Effector CD4-positive, alpha-beta T cell (primary cell): ENCODE measurements around the gene DOK6.

ENCODE experiments used
- DNase-seq: peaks from one replicate; pipeline ENCODE4 v3.0.0-alpha.2; 2020

Gene DOK6

DNA sequence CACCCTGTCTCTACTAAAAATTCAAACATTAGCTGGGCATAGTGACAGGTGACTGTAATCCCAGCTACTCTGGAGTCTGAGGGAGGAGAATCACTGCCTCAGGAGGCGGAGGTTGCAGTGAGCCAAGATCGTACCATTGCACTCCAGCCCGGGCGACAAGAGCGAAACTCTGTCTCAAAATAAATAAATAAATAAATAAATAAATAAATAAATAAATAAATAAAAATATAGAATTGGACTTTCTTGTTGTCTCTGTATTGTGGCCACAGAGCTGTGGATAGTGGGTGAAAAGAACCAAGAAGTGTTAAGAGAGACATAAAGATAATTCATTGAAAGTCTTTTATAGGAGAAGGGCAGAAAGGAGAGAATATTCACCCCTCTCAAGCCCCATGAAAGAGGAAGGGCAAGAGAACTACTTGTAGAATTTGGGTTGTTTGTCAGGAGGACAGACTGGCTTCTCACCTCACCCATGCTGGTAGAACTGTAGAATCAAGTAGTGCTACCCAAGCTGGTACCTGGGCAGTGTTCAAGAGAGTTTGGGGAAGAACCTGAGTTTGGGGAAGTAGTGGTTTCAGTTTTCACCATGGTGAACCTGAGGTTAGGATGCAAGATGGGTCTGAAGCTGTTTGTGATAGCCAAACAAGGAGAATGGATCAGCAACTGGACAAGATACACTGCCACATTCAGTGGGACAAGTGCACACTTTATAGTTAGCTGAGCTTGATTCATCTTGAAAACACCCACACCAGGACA lies 290.5 kb downstream of the DOK6 start:
- DNase-seq: no peak

DNA sequence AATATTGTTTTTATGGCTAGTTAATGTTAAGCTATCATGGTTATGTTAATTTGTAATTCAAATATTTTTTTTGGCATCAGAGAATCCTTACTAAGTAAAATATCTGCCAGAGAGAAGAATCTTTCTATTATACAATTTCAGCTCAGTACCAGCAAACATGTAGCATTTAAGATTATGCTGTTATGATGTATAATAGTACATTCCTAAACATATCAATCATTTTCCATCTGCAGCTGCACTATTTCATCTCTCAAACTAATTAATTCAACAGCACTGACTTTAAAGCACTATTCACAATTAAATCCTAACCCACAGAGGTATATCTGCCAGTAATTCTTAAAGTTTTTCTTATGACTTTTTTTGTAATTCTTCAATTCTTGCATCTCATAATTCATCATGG lies 296.4 kb downstream of the DOK6 start:
- DNase-seq: no peak

DNA sequence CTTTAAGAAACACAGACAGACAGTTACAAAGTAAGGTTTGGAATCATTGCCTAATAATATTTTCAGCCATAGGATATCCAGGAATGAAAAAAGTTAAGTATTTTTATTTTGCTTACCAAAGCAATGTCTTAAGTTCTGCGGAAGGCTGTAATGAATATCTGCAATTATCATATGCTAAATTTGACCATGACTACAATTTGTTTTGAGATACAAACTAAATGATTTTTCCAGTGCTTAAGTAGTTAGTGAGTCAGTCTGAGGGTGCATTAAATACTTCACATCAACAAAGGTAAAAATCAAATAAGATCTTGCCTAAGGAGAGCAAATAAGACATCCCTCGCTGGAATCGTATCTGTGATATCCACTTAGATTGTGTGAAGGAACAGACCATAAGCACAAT lies 297.0 kb downstream of the DOK6 start:
- DNase-seq: no peak

DNA sequence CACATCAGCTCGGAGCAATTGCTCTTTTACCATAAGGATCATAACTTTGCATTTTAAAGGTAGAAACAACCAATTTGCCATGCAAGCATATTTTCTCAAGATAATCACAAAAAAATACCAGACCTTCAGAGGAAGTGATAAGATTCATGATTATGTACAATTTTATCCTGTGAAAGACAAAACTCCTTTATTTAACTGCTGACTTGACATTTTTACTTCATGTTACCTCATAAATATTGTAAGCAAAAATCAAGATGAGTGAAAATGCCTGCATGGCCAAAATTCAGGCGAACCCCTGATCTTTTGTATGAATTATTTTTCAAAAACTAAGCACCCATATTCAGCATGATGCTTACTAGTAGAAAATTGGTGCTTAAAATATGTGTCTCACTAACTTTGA lies 300.6 kb downstream of the DOK6 start:
- DNase-seq: no peak

DNA sequence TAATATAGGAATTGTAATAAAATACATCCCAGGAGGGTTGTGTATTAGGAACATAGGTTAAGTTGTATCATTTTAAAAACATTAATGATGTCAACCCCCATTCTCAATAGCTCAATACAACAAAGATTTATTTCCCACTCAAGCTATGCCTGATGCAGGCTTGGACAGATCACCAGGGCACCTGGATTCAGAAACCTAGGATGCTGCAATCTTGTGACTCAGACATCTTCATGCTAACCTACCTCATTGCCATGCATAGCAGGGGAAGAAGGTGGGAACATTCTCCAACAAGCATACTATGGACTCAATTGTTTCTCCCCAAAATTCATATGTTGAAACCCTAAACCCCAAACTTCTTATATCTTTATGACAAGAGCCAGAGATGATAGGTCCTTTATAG lies 302.8 kb downstream of the DOK6 start:
- DNase-seq: no peak

DNA sequence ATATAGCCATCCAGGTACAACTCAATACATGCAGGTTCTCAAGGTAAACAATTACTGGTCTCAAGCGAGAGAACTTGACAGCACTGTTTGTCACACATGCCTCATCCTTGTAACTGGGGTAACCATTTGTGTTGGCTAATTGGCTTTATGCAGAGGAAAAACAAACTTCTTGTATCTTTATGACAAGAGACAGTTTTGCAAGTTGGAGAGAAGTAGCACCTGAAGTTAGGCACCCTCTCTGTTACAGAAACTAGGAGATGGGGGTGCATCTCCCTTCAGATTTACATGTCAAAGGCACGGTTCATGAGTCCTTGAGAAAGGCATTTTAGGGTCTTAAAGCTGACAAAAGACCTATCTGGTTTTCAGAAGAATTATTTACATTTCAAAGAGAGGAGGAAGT lies 305.3 kb downstream of the DOK6 start:
- no peak for DNase-seq

DNA sequence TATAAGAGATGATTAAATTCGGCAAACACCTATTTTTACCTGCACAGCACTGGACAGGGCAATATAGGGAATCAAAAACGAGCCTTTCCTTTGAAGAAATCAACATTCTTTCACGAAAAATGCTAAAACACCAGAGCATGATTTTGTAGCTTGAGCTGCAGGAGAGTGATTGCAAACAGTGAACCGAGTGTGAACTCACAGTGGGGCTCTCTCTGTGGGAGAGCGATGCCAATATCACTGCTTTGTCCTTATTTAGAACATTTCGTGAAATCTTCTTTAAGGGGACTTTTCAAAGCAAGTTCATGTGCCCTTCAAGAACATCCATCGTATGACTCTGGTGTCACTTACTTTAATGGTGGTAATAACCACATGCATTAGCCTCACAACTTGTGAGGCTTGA lies 308.2 kb downstream of the DOK6 start:
- DNase-seq: no peak

DNA sequence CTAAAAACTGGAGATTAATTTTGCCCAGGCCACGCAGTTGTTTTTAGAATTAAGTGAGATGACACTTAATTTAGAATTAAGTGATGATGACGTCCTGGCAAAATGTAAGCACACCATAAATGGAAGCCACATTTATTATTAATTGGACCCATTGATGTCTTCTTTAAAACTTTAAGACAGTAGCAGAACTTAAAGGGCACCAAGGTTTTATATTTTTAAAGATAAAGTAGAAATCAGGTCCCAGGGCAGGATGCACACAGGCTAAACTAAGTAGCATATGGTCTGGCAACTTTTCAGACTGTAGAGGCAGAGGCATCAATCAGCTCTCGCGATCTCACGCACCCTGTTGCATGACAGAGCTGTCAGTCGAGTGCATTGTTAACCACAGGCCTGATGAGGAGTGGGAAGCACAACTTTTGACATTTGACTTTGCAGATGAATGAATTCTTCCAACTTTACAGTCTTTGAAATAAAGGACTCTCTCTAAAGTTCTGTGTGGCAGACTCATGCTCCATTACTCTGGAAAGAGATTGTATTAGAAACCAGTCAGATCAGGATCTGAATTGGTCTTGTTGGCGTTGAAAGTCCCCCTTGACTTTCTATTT lies 314.6 kb downstream of the DOK6 start:
- DNase-seq: no peak

DNA sequence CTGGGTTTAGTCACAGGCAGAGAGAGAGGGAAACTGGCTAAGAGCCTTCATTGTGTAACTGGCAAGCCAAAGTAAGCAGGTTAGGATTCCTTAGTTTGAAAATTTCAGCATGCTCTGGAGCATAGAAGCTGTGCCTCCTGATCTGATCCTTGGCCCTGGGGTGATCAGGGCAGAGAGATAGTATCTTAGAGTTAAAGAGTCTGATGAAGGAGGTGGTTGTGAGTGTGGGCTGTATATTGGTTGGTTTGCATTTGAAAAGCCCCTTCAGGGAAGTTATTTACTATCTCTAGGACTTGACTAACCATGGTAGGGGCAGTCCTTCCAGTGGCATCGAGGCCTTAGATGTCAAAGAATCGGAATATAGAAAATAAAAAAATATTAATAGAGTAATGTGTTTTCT lies 316.9 kb downstream of the DOK6 start:
- DNase-seq: no peak

DNA sequence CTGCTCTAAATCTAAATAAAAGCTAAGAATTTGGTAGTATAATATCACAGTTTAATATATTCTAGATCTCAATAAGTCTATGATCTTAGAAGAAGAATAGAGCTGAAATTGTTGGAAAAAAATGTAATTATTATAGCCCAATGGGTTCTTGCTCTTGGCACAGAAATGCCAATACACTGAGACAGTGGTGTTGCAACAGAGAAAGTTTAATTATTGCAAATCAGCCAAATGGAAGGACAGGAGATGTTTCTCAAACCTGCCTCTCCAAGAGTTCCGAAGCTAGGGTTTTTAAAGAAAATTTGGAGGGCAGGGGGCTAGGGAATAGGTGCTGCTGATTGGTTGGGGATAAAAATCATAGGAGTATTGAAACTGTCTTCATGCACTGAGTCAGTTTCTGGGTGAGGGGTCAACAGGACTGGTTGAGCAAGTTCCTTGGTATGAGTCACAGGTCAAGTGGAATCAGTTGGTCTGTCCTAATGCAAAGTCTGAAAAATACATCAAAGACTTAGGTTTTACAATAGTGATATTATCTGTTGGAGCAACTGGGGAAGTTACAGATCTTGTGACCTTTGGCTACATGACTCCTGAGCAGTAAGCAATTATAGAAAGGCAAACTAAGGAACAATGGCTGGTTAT lies 318.3 kb downstream of the DOK6 start:
- no peak for DNase-seq

DNA sequence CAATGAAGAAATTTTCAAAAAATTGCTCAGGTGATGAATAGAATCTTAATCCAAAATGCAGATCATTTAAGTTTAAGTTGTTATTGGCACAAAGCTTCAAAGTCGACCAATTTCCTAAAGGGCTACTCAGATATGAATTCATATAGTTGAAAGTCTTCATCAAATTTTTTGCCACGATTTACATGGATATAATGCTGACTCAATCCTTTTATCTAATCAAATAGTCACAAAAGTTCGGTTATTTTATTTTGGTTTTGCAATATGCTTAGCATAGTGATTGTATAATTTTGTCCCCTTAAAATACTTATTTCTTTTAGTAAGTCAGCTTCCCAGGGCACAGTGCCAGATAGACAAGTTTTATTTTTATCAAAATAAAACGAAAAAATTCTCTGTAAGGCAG lies 319.7 kb downstream of the DOK6 start:
- no peak for DNase-seq

DNA sequence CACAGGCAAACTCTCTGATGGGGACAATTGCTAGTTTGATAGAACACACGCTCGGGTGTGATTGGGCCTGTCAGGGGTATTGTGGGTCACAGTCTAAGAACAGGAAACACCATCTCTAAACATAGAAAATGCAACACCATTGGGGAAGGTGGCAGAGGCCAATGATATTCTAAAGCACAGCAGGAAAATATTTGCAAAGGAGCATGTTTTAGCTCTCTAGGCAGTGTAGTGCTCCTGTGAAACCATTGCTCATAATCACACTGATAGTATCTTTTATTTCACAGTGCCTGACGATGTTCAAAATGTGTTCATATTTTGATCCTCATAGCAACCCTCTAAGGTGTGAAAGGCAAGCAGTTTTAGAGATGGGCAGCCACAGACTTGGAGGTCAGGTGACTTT lies 322.7 kb downstream of the DOK6 start:
- DNase-seq: no peak

DNA sequence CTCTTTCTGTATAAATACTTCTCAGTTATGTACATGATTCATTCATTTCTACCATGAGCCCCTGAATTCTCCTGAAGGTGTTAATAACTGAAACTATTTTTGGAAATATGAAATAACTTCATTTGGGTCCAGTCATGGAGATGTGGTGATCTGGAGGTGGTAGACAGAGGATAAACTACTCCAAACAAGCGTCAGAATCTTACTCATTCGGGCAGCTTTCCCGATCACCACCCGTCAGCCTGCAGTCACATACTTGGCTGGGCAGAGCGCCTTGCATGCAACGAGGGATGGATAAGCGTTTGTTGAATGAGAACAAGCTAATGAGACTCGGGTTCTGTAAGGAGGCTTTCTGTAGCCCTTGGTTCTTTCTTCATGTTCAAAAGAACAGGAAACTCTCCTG lies 324.3 kb downstream of the DOK6 start:
- DNase-seq: no peak

DNA sequence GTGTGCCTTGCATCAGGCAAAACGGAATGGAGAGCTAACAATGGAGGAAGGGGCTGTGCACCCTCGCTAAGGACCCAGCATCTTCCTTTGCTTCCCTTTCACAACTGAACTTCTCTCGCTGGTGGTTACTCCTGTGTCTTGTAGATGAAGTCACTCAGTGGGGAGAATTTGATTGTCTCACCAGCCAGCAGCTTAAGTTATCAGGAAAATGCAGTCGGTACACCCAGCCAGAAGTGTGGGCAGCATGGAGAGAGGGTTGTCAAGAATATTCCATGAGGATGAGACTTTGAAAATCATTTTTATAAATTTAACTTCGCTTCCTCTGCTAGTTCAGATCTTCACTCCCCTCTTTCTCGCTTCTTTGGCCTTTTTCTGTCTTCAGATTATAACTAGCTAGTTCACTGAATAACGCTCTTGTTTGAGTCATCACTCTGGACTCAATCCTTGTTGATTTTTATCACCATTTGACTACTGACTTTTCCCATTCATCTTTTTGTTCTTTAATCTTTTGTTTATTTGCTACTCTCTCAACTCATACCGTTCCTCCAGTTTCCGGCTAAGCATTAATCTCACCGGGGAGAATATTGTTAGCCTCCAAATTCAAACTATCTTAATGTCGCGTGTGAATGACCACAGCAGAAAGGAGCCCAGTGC lies 325.3 kb downstream of the DOK6 start:
- no peak for DNase-seq

DNA sequence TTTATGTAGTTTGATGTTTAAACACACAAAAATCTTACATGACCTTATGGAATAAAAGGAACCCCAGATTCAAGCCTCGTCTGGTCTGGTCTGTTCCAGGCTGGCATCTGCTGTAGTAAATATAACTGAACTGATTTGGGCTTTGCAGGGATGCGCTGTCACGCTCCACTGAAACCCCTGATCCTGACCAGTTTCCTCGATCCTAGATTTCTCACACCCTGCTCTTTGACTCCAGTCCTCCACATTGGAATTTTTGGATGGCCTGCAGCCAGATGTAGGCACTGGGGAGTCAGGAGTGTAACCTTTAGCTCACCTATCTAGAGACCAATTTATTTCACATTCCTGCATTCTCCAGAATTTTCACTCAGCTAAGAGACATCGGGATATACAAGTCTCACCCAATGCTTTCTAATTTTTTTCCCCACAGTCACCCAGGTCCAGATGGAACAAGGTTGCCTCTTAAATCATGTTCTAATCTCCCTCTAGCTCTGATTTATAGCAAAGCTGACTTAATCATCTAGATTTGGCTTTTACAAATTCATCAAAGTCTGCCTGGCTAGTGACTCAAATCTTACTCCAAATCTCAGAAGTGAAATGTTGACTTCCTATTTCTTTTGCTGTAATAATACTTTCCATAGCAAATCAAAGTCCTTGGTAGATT lies 327.4 kb downstream of the DOK6 start:
- no peak for DNase-seq

DNA sequence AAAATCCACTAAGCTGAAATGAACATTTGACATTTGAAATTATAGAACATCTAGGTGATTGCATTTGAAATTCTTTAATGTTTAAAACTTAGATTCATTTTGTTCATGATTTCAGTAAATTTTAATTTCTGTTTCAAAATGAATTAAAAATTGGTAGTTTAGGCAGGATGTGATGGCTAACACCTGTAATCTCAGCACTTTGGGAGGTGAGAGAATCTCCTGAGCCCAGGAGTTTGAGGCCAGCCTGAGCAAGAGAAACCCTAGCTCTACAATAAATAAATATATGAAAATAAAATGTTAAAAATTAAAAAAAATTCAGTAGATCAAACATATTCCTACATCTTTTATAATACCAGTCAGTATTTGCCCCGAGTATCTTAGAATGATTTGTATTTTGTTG lies 330.0 kb downstream of the DOK6 start:
- DNase-seq: no peak

DNA sequence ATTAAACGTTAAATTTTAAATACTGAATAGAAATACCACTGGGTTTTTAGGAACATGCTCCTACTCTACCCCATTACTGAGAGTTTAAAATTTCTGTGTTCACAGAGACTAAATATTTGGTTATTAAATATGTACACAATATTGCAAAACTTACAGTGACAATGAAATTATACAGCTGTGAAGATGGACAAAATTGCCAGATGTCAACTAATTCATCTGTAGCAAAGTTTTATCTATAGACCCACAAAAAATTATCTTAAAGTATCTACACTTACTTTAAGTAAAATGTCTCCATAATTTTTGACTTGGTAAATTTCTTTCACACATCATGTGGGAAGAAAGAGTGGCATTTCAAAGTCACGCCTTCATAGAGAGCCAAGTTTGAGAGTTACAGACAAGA lies 333.8 kb downstream of the DOK6 start:
- no peak for DNase-seq

DNA sequence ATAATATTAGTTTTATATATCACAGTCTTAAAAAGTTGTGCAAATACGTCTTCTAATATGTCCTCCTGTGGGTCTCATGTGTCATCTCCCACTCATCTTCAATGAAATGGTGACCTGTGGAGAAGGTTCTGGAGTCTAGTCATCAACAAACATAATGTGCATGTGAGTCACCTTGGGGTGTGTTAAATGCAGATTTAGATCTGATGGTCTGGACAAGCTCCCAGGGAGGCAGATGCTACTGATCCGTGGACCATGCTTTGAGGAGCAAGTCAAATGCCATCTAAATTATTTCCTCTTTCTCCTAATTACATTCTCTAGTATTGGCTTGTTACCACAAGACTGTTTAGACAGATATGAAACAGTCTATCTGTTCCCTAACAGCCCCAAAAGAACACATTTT lies 336.0 kb downstream of the DOK6 start:
- no peak for DNase-seq

DNA sequence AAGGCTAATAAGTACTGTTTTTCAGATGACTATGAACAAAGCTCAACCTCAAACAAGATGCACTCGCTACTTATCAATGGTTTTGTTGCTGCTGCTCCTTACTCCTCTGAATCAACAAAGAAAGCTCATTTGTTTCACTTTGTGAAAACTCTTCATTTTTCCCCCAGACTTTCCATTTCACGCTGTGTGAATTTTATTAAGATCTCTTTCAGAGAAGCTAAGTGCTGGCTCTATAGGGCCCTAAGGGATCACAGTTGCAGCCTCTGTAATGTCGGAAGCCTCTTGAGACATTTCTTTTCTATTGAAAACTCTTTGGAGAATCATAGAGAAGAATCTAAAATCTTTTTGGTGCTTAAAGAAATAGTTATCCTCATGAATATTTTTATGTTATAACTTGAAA lies 337.2 kb downstream of the DOK6 start:
- DNase-seq: no peak

DNA sequence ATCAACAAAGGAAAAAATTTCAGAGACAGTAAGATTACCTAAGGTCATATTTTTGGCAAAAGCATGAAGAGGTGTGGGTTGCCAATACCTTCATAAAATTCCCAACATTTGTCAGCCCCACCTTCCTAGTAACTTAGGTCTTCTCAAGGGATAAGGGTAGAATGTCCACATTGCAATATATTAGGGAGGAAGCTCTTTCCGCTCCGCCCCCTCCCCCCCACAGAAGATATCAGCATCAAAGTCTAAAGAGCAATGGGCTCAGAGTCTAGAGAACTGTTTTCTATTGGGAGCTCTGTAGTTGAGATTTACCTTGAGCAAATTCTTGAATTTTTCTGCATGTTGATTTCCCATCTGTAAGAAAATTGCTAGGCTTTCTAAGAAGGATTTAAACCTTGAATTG lies 346.7 kb downstream of the DOK6 start:
- DNase-seq: no peak

DNA sequence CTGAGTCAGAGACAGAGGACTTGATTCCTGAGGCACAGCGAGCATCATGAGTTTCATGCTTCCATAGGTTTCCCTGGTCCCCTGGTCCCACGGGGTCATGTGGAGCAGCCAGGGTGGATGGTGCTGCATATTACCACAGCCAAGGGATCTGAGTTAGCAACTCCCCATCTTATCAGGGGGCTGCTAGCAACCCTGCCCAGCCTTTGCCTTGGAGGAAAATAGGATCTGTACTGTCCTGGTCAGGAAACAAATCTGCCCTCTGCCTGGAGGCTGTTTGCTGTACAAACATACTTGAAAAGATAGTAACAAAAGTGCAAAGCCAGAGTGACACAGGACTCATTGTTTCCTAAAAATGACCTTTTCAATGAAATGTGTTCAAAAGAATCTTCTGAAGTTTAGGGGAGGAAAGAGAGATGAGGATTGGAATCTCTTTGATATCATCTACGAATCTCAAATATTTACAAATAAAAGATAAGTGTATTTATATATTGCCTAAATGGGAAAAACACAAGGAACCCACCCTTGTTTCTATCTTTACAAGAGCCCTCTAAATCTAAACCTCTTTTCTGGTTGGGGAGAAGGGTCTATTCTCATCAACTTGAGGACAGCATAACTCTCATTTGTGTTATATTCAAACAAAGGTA lies 352.2 kb downstream of the DOK6 start:
- DNase-seq: no peak

DNA sequence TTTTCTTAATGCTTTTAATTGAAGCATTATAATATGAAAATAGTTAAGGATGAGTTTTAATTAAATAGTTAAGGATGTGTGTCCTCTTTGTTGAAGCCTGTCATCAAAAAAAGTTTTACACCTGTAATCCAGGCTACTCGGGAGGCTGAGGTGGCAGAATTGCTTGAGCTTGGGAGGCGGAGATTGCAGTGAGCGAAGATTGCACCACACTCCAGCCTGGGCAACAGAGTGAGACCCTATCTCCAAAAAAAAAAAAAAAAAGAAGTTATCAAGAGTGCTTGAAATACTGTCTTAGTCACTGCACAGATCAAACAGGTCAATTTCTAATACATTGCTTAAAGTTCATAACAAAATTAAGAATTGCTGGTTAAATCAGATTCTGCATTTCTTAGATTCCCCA lies 353.4 kb downstream of the DOK6 start:
- no peak for DNase-seq

DNA sequence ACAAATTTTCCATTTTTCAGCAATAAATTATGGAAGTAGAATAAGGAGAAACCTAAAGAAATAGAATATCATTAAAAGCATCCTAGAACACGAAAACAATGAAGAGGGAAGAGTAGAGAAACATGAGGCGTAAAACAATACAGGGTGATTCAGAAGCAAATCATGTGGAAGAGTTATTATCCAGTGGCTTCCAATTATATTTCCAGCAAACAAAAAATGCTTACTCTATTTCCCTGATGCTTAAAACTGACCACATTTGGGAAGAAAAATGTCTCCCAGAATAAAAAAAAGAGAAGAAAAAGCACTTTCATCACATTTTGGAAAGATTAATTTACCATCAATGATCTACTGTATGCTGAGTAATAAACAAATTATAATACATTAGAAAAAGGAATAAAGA lies 354.4 kb downstream of the DOK6 start:
- no peak for DNase-seq
